Activated CD4-positive, alpha-beta memory T cell treated with anti-CD3 and anti-CD28 coated beads for 36 hours (primary cell): ENCODE data around the gene PSD4. TPM values are rescaled to one million over a fixed set of nuclear protein-coding genes. Genes with fewer than 3 reads are reported as not detected.

Experiments
- CTCF ChIA-PET: fragments of 350-600 bp; sonication (Branson Sonifier 250); formaldehyde crosslinking; loops from one replicate; lab custom pipeline; 2021; ENCODE audit warnings: antibody characterized with exemption, inconsistent platforms; lab: Charles Lee
- POLR2A ChIA-PET: fragments of 350-600 bp; sonication (Branson Sonifier 250); formaldehyde crosslinking; loops from one replicate; lab custom pipeline; 2021; ENCODE audit warnings: antibody characterized with exemption; lab: Charles Lee
- DNase-seq: peaks from one replicate; pipeline ENCODE4 v3.0.0-alpha.2; 2020
- H3K27ac Mint-ChIP-seq: one replicate; pipeline ENCODE4 v1.8.0; 2021; ENCODE audit warnings: mixed read lengths
- H3K27me3 Mint-ChIP-seq: one replicate; pipeline ENCODE4 v1.8.0; 2021; ENCODE audit warnings: mixed read lengths
- H3K36me3 Mint-ChIP-seq: one replicate; pipeline ENCODE4 v1.8.0; 2021; ENCODE audit warnings: mixed read lengths
- H3K4me1 Mint-ChIP-seq: one replicate; pipeline ENCODE4 v1.8.0; 2021; ENCODE audit warnings: low read depth, mixed read lengths
- H3K4me3 Mint-ChIP-seq: one replicate; pipeline ENCODE4 v1.8.0; 2021; ENCODE audit warnings: mild to moderate bottlenecking, mixed read lengths
- H3K9me3 Mint-ChIP-seq: one replicate; pipeline ENCODE4 v1.8.0; 2021; ENCODE audit warnings: mixed read lengths
- intact Hi-C: fragments of 100-400 bp; cut with micrococcal nuclease; formaldehyde crosslinking; loops from one replicate; pipeline ENCODE4 v1.15.1; 2023
- total RNA-seq, 2 experiments: library from RNA; stranded (reverse); gene quantifications; one replicate each; pipeline ENCODE4 v1.2.3, GENCODE V29; 2021

The PSD4 gene
- total RNA-seq, 2 experiments from 2014 or later = 156 to 170 TPM

DNA sequence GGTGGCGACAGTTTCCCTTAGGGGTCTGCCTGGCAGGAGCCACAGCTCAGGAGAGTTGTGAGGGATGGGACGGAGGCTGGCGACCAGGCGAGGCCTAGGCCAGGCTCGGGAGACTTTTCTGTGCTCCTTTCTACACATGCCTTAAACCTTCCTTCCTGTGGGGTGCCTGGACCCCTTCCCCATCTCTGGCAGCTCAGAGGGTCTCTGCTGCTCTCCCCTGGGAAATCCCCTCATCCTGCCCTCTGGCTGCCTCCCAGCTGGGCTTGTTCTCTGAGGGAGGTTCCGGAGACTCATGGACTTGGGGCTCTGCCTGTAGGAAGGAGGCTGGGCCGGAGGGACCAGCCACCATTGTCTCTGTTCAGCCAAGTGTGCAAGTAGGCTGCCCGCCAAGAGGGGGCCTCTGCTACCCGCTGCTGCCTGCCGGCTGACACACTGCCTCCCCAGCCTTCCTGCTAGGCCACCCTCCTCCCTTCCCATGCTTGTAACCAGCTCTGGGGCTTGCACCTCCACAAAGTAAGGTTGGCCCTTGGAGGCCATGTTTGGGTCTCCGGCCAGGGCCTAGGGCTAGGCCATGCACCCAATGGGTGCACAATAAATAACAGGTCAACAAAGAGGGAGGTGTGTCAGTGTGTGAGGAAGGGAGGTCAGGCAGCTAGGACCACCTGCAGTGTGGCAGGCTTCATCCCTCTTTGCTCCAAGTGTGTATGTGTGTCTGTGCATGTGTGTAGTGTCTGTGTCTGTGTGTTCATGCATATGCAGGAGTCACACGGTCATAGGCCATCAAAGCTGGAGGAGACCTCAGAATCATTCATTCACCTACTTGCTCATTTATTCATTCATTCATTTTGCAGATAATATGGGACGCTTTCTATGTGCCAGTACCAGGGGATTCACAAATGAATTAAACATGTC is 28.8 kb downstream of the PSD4 start:
- POLR2A ChIA-PET = no interaction called here
- Mint-ChIP-seq H3K4me1 (peaks cover 10% of the 10 kb centered on the region), H3K4me3 (no peak overlapping the region), H3K36me3 (peaks cover 31% of the 10 kb centered on the region), H3K27ac (peak overlapping the region; percentile 3), H3K27me3 (no peaks in the 10 kb centered on the region), H3K9me3 (no peaks in the 10 kb centered on the region)
- CTCF ChIA-PET = interaction anchor here (0.6 to 16.4 kb wide), 14 partner anchors 11 to 555 kb away, joined by 3 to 308 read pairs (median 6); partner anchors contain the start of gene PSD4
- intact Hi-C loops = loop anchor here (5.0 kb wide), 1 partner anchor 190 kb away; no protein-coding TSS in a partner anchor
- DNase-seq = no peak

DNA sequence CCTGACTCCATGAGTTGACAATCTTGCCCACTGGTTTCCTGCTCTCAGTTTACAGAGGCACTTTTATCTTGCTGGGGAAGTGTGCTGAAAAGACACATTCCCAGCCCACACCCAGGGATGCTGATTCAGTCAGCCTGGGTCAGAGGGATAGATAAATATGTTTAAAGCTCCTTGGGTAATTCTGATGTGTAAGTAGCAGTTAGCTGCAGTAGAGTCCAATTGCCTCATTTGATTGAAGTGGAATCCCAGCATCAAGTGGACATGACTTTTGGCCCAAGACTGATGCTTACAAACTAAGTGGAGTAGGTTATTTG is 29.4 kb downstream of the PSD4 start:
- H3K9me3 Mint-ChIP-seq = no peaks in the 10 kb centered on the region
- H3K27ac Mint-ChIP-seq = peak overlapping the region; percentile 3
- H3K4me3 Mint-ChIP-seq = no peak overlapping the region
- ChIA-PET POLR2A (no interaction called here), CTCF (interaction anchor here (0.6 to 16.4 kb wide), 15 partner anchors 10 to 556 kb away, joined by 3 to 308 read pairs (median 7); partner anchors contain the start of genes IL1RN and PSD4)
- H3K27me3 Mint-ChIP-seq = no peaks in the 10 kb centered on the region
- intact Hi-C loops = loop anchor here (5.0 kb wide), 1 partner anchor 189 kb away; no protein-coding TSS in a partner anchor
- H3K36me3 Mint-ChIP-seq = peaks cover 26% of the 10 kb centered on the region
- no peak for DNase-seq
- H3K4me1 Mint-ChIP-seq = peaks cover 10% of the 10 kb centered on the region

GRCh38 chr2:113203901-113204519 is 30.2 kb downstream of the PSD4 start:
- Mint-ChIP-seq H3K4me3 (no peak overlapping the region), H3K4me1 (peaks cover 10% of the 10 kb centered on the region), H3K27me3 (no peaks in the 10 kb centered on the region), H3K9me3 (no peaks in the 10 kb centered on the region), H3K27ac (peak overlapping the region; percentile 79), H3K36me3 (peaks cover 25% of the 10 kb centered on the region)
- peak; percentile 85 for DNase-seq
- intact Hi-C loops = loop anchor here (1.0 to 5.0 kb wide), 4 partner anchors 37 to 188 kb away; no protein-coding TSS in a partner anchor
- ChIA-PET CTCF (interaction anchor here (0.6 to 16.4 kb wide), 34 partner anchors 9 to 186 kb away, joined by 3 to 308 read pairs (median 5); partner anchors contain the start of genes IL1RN and PSD4), POLR2A (interaction anchor here (0.8 to 1.7 kb wide), 4 partner anchors 29 to 47 kb away, joined by 3 to 7 read pairs (median 4); no protein-coding TSS in a partner anchor)

DNA sequence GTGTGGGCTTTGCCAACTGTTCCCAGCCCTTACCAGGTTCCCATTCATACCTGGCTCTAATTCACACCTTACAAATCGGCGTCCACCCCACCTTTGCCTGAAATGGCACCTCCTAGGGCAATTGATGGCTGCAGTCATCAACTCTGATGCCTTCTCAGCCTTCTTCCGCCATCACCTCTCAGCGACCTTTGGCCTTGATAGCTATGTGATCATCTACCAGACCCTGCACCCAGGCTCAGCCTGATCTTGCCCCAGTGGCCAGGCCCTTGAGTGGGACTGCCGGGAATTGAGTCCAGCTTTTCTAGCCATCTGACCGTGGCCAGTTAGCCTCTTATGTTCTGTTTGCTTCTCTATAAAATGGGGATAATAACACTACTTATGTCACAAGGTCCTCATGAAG is 32.5 kb downstream of the PSD4 start:
- H3K9me3 Mint-ChIP-seq = no peaks in the 10 kb centered on the region
- no peak for DNase-seq
- H3K27ac Mint-ChIP-seq = no peak overlapping the region
- no peak overlapping the region for H3K4me3 Mint-ChIP-seq
- no peaks in the 10 kb centered on the region for H3K27me3 Mint-ChIP-seq
- peaks cover 7% of the 10 kb centered on the region for H3K36me3 Mint-ChIP-seq
- CTCF ChIA-PET = interaction anchor here (1.4 to 16.4 kb wide), 6 partner anchors 28 to 184 kb away, joined by 3 to 308 read pairs (median 8); partner anchors contain the start of gene PSD4
- peaks cover 10% of the 10 kb centered on the region for H3K4me1 Mint-ChIP-seq
- intact Hi-C loops = no loop called here
- POLR2A ChIA-PET = interaction anchor here (1.0 kb wide), 1 partner anchor 32 kb away, joined by 4 read pairs; no protein-coding TSS in a partner anchor

- Mint-ChIP-seq H3K4me3 (no peak overlapping the region), H3K9me3 (no peaks in the 10 kb centered on the region), H3K27me3 (no peaks in the 10 kb centered on the region), H3K27ac (peak overlapping the region; percentile 30), H3K36me3 (peaks cover 5% of the 10 kb centered on the region), H3K4me1 (peaks cover 10% of the 10 kb centered on the region)
- ChIA-PET POLR2A (interaction anchor here (1.0 kb wide), 1 partner anchor 32 kb away, joined by 4 read pairs; no protein-coding TSS in a partner anchor), CTCF (interaction anchor here (1.8 to 16.4 kb wide), 4 partner anchors 28 to 183 kb away, joined by 4 to 308 read pairs (median 8); no protein-coding TSS in a partner anchor)
- intact Hi-C loops = no loop called here
- no peak for DNase-seq
Observed at GRCh38 chr2:113207021-113207420, 33.2 kb downstream of the PSD4 start.

- Mint-ChIP-seq H3K4me3 (no peak overlapping the region), H3K27ac (no peak overlapping the region), H3K4me1 (peaks cover 10% of the 10 kb centered on the region), H3K9me3 (no peaks in the 10 kb centered on the region), H3K27me3 (no peaks in the 10 kb centered on the region), H3K36me3 (no peaks in the 10 kb centered on the region)
- DNase-seq = no peak
- CTCF ChIA-PET = no interaction called here
- POLR2A ChIA-PET = no interaction called here
- intact Hi-C loops = no loop called here
Observed at GRCh38 chr2:113208396-113208795, 34.6 kb downstream of the PSD4 start.

GRCh38 chr2:113209011-113209645 is 35.4 kb downstream of the PSD4 start:
- intact Hi-C loops = no loop called here
- DNase-seq = no peak
- Mint-ChIP-seq H3K27ac (no peak overlapping the region), H3K36me3 (no peaks in the 10 kb centered on the region), H3K9me3 (no peaks in the 10 kb centered on the region), H3K4me1 (peaks cover 5% of the 10 kb centered on the region), H3K4me3 (no peak overlapping the region), H3K27me3 (no peaks in the 10 kb centered on the region)
- ChIA-PET POLR2A (no interaction called here), CTCF (no interaction called here)

DNA sequence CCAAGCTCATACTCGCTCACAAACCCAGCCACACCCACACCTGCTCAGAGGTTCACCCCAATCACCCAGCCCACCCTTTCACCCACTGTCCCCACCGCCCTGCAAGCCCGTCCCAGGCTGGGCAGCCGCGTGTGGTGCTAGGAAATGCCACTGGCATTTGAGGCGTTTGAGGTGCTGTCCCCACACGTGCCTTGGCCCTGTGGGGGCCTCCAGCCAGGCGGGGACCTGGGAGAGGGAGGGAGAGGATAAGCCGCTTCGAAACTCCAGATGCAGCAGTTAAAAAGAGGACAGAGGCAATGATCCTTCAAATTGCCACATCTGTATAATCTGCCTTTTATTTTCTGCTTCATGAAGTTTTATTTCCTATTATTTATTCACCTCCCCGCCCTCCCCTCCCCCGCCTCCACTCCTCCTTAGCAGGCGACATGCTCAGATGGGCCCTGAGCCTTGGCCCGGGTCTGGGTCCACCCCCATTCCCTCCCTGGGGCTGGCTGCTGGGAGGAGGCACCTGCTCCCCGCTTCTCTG is 35.9 kb downstream of the PSD4 start:
- no peaks in the 10 kb centered on the region for H3K4me1 Mint-ChIP-seq
- no peaks in the 10 kb centered on the region for H3K36me3 Mint-ChIP-seq
- DNase-seq = no peak
- intact Hi-C loops = no loop called here
- H3K4me3 Mint-ChIP-seq = no peak overlapping the region
- H3K27ac Mint-ChIP-seq = no peak overlapping the region
- CTCF ChIA-PET = no interaction called here
- POLR2A ChIA-PET = no interaction called here
- H3K9me3 Mint-ChIP-seq = no peaks in the 10 kb centered on the region
- H3K27me3 Mint-ChIP-seq = no peaks in the 10 kb centered on the region

DNA sequence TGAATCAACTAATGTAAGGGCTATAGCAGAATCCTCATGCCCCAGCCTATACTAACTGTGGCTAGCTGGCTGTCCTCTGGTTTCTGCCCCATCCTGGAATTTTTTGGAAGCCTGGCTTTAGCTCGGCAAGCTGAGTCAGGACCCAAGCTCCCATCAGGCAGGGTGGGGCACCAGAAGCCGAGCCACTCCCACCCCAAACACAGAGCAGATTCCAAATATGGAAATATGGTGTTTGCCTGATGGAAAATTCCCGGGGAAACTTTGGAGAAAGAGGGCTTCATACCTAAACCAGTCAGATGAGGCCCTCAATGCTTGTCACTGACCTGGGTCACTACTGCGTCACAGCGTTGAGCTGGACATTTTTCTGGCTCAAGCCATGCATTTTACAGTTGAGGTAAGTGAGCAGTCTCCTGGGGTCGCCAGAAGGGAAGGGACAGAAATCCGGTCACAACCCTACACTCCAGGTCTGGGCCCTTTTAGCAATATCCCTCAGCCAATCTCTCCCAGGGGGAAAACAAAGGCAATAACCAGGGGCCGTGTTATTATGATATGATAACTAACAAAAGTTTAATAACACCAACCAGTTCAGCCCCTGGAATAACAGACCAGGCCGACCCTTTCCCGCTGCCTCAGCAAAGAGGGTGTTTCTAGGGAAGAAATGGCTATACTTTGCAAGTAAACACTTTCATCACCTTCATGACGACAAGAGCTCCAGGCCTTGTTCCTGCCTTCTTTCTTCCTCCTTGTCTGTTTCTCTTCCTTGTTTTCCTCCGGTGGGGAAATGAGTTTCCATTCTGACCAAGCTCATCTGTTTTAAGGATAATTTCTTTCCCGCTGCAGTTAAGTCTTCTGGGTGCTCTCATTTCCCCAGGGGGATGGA is 37.7 kb downstream of the PSD4 start:
- Mint-ChIP-seq H3K4me3 (no peak overlapping the region), H3K4me1 (no peaks in the 10 kb centered on the region), H3K27me3 (no peaks in the 10 kb centered on the region), H3K27ac (no peak overlapping the region), H3K9me3 (no peaks in the 10 kb centered on the region), H3K36me3 (no peaks in the 10 kb centered on the region)
- POLR2A ChIA-PET = no interaction called here
- no peak for DNase-seq
- CTCF ChIA-PET = interaction anchor here (0.5 to 1.4 kb wide), 3 partner anchors 38 to 179 kb away, joined by 3 to 4 read pairs (median 4); no protein-coding TSS in a partner anchor
- intact Hi-C loops = no loop called here

GRCh38 chr2:113212245-113213060 is 38.7 kb downstream of the PSD4 start:
- ChIA-PET CTCF (interaction anchor here (1.2 to 2.4 kb wide), 3 partner anchors 9 to 178 kb away, joined by 4 to 14 read pairs (median 4); no protein-coding TSS in a partner anchor), POLR2A (no interaction called here)
- DNase-seq = no peak
- Mint-ChIP-seq H3K9me3 (no peaks in the 10 kb centered on the region), H3K27ac (no peak overlapping the region), H3K4me3 (no peak overlapping the region), H3K27me3 (no peaks in the 10 kb centered on the region), H3K36me3 (no peaks in the 10 kb centered on the region), H3K4me1 (peaks cover 4% of the 10 kb centered on the region)
- intact Hi-C loops = no loop called here
